CD14-positive monocyte (primary cell): ENCODE results near the gene ENTPD7. TPM values are rescaled to one million over a fixed set of nuclear protein-coding genes. Genes with fewer than 3 reads are reported as not detected.

Source experiments
- DNase-seq, 3 donors: peaks; one replicate each; pipeline ENCODE4 v3.0.0-alpha.2; 2011 to 2022
- H2AFZ ChIP-seq: 2 replicates; pipeline ENCODE4 v1.6.0; 2012; ENCODE audit warnings: mild to moderate bottlenecking, low read depth, low read length, inconsistent platforms; ENCODE audit not compliant: insufficient read depth, poor library complexity, severe bottlenecking
- H3K27ac ChIP-seq, 2 donors: 1 replicate in 1 of 2; 2 replicates in 1 of 2; pipeline ENCODE4 v1.5.1; 2012 to 2013; ENCODE audit warnings: low read length in 2 of 2, control low read depth in 1 of 2, inconsistent platforms in 1 of 2, low read depth in 1 of 2, mild to moderate bottlenecking in 1 of 2
- H3K27me3 ChIP-seq, 2 donors: one replicate each; pipeline versions ENCODE4 v1.6.0 to v1.6.1; 2011 to 2013; ENCODE audit warnings: low read length in 2 of 2; ENCODE audit not compliant: control insufficient read depth in 2 of 2, insufficient read depth in 2 of 2
- H3K36me3 ChIP-seq, 2 donors: replicated peaks in 1 of 2; 1 replicate in 1 of 2; 2 replicates in 1 of 2; pipeline versions ENCODE4 v1.5.1 to v1.6.1; 2012 to 2013; ENCODE audit warnings: low read length in 2 of 2, control low read depth in 1 of 2, inconsistent platforms in 1 of 2, mild to moderate bottlenecking in 1 of 2; ENCODE audit not compliant: insufficient read depth in 2 of 2, control insufficient read depth in 1 of 2
- H3K4me1 ChIP-seq, 2 donors: 1 replicate in 1 of 2; 2 replicates in 1 of 2; pipeline versions ENCODE4 v1.5.1 to v1.6.1; 2012 to 2013; ENCODE audit warnings: low read length in 2 of 2, control low read depth in 1 of 2, inconsistent platforms in 1 of 2, mild to moderate bottlenecking in 1 of 2, moderate library complexity in 1 of 2; ENCODE audit not compliant: insufficient read depth in 2 of 2, control insufficient read depth in 1 of 2
- H3K4me2 ChIP-seq: replicated peaks from 2 replicates; pipeline ENCODE3; 2012; ENCODE audit warnings: low read length, moderate library complexity, mild to moderate bottlenecking; ENCODE audit not compliant: poor library complexity, severe bottlenecking; ENCODE audit errors: extremely low read depth
- H3K4me3 ChIP-seq, 3 experiments: fragments of 200-600 bp in 1 of 3; sonication (generic) in 1 of 3; replicated peaks in 1 of 3; 1 replicate in 2 of 3; 2 replicates in 1 of 3; pipeline ENCODE4 v1.5.1; 2011 to 2013; ENCODE audit warnings: low read length in 3 of 3, mild to moderate bottlenecking in 3 of 3, control low read depth in 2 of 3, low read depth in 2 of 3, inconsistent platforms in 1 of 3, moderate library complexity in 1 of 3
- H3K79me2 ChIP-seq: 2 replicates; pipeline ENCODE4 v1.6.0; 2012; ENCODE audit warnings: mild to moderate bottlenecking, control low read depth, inconsistent platforms, low read length, moderate library complexity; ENCODE audit not compliant: insufficient read depth
- H3K9ac ChIP-seq: 2 replicates; pipeline ENCODE4 v1.6.0; 2017; ENCODE audit warnings: low read length, mild to moderate bottlenecking; ENCODE audit not compliant: insufficient read depth, poor library complexity, severe bottlenecking
- H3K9me3 ChIP-seq, 2 donors: replicated peaks in 1 of 2; 1 replicate in 1 of 2; 2 replicates in 1 of 2; pipeline versions ENCODE4 v1.5.1 to v1.6.1; 2012 to 2013; ENCODE audit warnings: low read length in 2 of 2, control low read depth in 1 of 2; ENCODE audit not compliant: control insufficient read depth in 1 of 2, insufficient read depth in 1 of 2
- H4K20me1 ChIP-seq: 2 replicates; pipeline ENCODE4 v1.6.0; 2012; ENCODE audit warnings: mild to moderate bottlenecking, low read length, control low read depth, moderate library complexity; ENCODE audit not compliant: insufficient read depth
- H3K27ac Mint-ChIP-seq, 7 donors: one replicate each; pipeline ENCODE4 v1.8.0; 2020; ENCODE audit warnings: mild to moderate bottlenecking in 7 of 7, mixed read lengths in 7 of 7, moderate library complexity in 6 of 7, inconsistent platforms in 2 of 7
- H3K27me3 Mint-ChIP-seq, 3 donors: one replicate each; pipeline ENCODE4 v1.8.0; 2021 to 2022; ENCODE audit warnings: low read depth in 3 of 3, mild to moderate bottlenecking in 3 of 3, mixed read lengths in 3 of 3, moderate library complexity in 3 of 3, inconsistent platforms in 1 of 3
- H3K36me3 Mint-ChIP-seq, 2 donors: one replicate each; pipeline ENCODE4 v1.8.0; 2020; ENCODE audit warnings: mixed read lengths in 2 of 2, inconsistent platforms in 1 of 2, mild to moderate bottlenecking in 1 of 2
- H3K4me1 Mint-ChIP-seq: one replicate; pipeline ENCODE4 v1.8.0; 2020; ENCODE audit warnings: mild to moderate bottlenecking, mixed read lengths
- H3K4me3 Mint-ChIP-seq, 2 donors: one replicate each; pipeline ENCODE4 v1.8.0; 2020; ENCODE audit warnings: mild to moderate bottlenecking in 2 of 2, mixed read lengths in 2 of 2, moderate library complexity in 1 of 2
- H3K9me3 Mint-ChIP-seq, 7 donors: one replicate each; pipeline ENCODE4 v1.8.0; 2020 to 2022; ENCODE audit warnings: mixed read lengths in 7 of 7, mild to moderate bottlenecking in 6 of 7, moderate library complexity in 6 of 7, inconsistent platforms in 2 of 7
- CTCF ChIP-seq: fragments of 200-600 bp; IDR thresholded peaks from one replicate; pipeline ENCODE4 v1.8.0; 2022; ENCODE audit warnings: antibody characterized with exemption, mild to moderate bottlenecking
- WGBS: methylation state at CpG from one replicate; pipeline ENCODE4 v1.1.5; 2013; ENCODE audit warnings: missing lambda C conversion rate; ENCODE audit not compliant: insufficient coverage; 5-methylcytosine and 5-hydroxymethylcytosine counted together
- intact Hi-C, 2 donors: fragments of 100-400 bp; cut with micrococcal nuclease; formaldehyde crosslinking; loops; one replicate each; pipeline versions ENCODE4 v1.15.0 to v1.15.1; 2023
- polyA plus RNA-seq, 3 donors: library from polyadenylated mRNA; depleted of rRNA in 1 of 3; unstranded in 2 of 3; stranded (reverse) in 1 of 3; fragments of 300-500 nt in 2 of 3; fragments of >200 nt in 1 of 3; fragmentation: Illumina TruSeq in 2 of 3; gene quantifications; 1 replicate in 2 of 3; 2 replicates in 1 of 3; pipeline ENCODE4 v1.2.3, GENCODE V29; 2012 to 2021

The ENTPD7 gene
- polyA plus RNA-seq, 3 donors, result 1.2 to 2.9 (median 2.2) TPM

GRCh38 chr10:99631496-99631895 is 27.8 kb upstream of the ENTPD7 start:
- Histone ChIP-seq H3K36me3 (no peaks in the 10 kb centered on the region), H3K4me2 (no peak overlapping the region), H3K79me2 (no peaks in the 10 kb centered on the region), H2AFZ (no peak overlapping the region), H3K27me3 (no peaks in the 10 kb centered on the region), H4K20me1 (no peaks in the 10 kb centered on the region), H3K9me3 (no peaks in the 10 kb centered on the region), H3K27ac (no peak overlapping the region), H3K9ac (no peak overlapping the region), H3K4me1 (no peaks in the 10 kb centered on the region), H3K4me3 (no peak overlapping the region)
- Mint-ChIP-seq H3K27me3 (peaks cover 0 to 3% (median 2%) of the 10 kb centered on the region in 3 donors), H3K4me1 (peaks cover 3% of the 10 kb centered on the region), H3K4me3 (no peak overlapping the region), H3K27ac (peak overlapping the region in 1 of 7 donors; percentile 4), H3K36me3 (no peaks in the 10 kb centered on the region), H3K9me3 (no peaks in the 10 kb centered on the region)
- no peak for TF ChIP-seq CTCF
- no peak for DNase-seq
- intact Hi-C loops, result loop anchor here in 1 of 2 donors (2.0 kb wide), 1 partner anchor 79 kb away; no protein-coding TSS in a partner anchor
- WGBS, result no CpG with 5 or more reads among the region's 3 CpGs

GRCh38 chr10:99633832-99634231 is 25.5 kb upstream of the ENTPD7 start:
- intact Hi-C loops, result no loop called here

More at GRCh38 chr10:99633832-99634231, 25.5 kb upstream of the ENTPD7 start:
- peaks cover 0 to 3% (median 2%) of the 10 kb centered on the region in 3 donors for H3K27me3 Mint-ChIP-seq
- H3K36me3 ChIP-seq, result no peaks in the 10 kb centered on the region
- no peaks in the 10 kb centered on the region for H3K79me2 ChIP-seq
- no peaks in the 10 kb centered on the region for H3K9me3 ChIP-seq
- H3K4me1 Mint-ChIP-seq, result peaks cover 3% of the 10 kb centered on the region
- DNase-seq, result no peak
- H3K27me3 ChIP-seq, result no peaks in the 10 kb centered on the region
- H3K4me2 ChIP-seq, result no peak overlapping the region
- no peaks in the 10 kb centered on the region for H3K4me1 ChIP-seq
- no peak overlapping the region for H3K27ac Mint-ChIP-seq
- H3K4me3 ChIP-seq, result no peak overlapping the region
- H3K36me3 Mint-ChIP-seq, result no peaks in the 10 kb centered on the region
- H2AFZ ChIP-seq, result no peak overlapping the region
- no peak for TF ChIP-seq CTCF
- H3K9me3 Mint-ChIP-seq, result no peaks in the 10 kb centered on the region
- H4K20me1 ChIP-seq, result no peaks in the 10 kb centered on the region
- no peak overlapping the region for H3K9ac ChIP-seq
- no peak overlapping the region for H3K27ac ChIP-seq
- H3K4me3 Mint-ChIP-seq, result no peak overlapping the region
